Adrenal gland (tissue), 12 donors: ENCODE data around the gene NPR1. TPM values are rescaled to one million over a fixed set of nuclear protein-coding genes. Genes with fewer than 3 reads are reported as not detected.

Experiments
- DNase-seq, 7 donors: peaks; one replicate each; pipeline ENCODE4 v3.0.0-alpha.2; 2019 to 2020
- H3K27ac ChIP-seq, 5 donors: fragments of 200-600 bp; sonication (generic) in 4 of 5; 1 replicate in 3 of 5; 2 replicates in 2 of 5; pipeline versions ENCODE4 v1.5.1 to v1.8.0; 2016 to 2020; ENCODE audit warnings: mild to moderate bottlenecking in 1 of 5
- H3K27me3 ChIP-seq: fragments of 200-600 bp; 2 replicates; pipeline ENCODE4 v1.8.0; 2021
- H3K36me3 ChIP-seq, 2 donors: fragments of 200-600 bp; replicated peaks in 1 of 2; 1 replicate in 1 of 2; 2 replicates in 1 of 2; pipeline versions ENCODE4 v1.5.1 to v1.8.0; 2018 to 2022
- H3K4me1 ChIP-seq, 2 donors: fragments of 200-600 bp; replicated peaks in 1 of 2; 1 replicate in 1 of 2; 2 replicates in 1 of 2; pipeline versions ENCODE4 v1.5.1 to v1.8.0; 2018 to 2021
- H3K4me3 ChIP-seq, 4 donors: fragments of 200-600 bp; sonication (generic) in 3 of 4; one replicate each; pipeline ENCODE4 v1.5.1; 2016 to 2018
- H3K9me3 ChIP-seq, 3 donors: fragments of 200-600 bp; sonication (generic) in 1 of 3; replicated peaks in 1 of 3; 1 replicate in 2 of 3; 2 replicates in 1 of 3; pipeline versions ENCODE4 v1.5.1 to v1.8.0; 2016 to 2021
- CTCF ChIP-seq, 6 experiments: fragments of 450-650 bp in 4 of 6; fragments of 200-600 bp in 2 of 6; sonication (generic) in 1 of 6; IDR thresholded peaks; 1 replicate in 5 of 6; 2 replicates in 1 of 6; pipeline versions ENCODE4 v1.5.1 to v1.8.0; 2016 to 2021; ENCODE audit warnings: antibody characterized with exemption in 6 of 6, mild to moderate bottlenecking in 2 of 6, moderate library complexity in 1 of 6
- POLR2A ChIP-seq, 2 donors: fragments of 450-650 bp; IDR thresholded peaks; one replicate each; pipeline ENCODE4 v1.6.1; 2017; ENCODE audit warnings: antibody characterized with exemption in 2 of 2, mild to moderate bottlenecking in 2 of 2, moderate library complexity in 1 of 2
- WGBS, 4 donors: extraction: QIAGEN DNeasy Blood & Tissue Kit in 2 of 4; methylation state at CpG; one replicate each; pipeline versions ENCODE4 v1.1.5 to v1.1.7; 2013 to 2017; 5-methylcytosine and 5-hydroxymethylcytosine counted together
- intact Hi-C, 2 donors: fragments of 100-400 bp; cut with DNase I; formaldehyde crosslinking; loops; one replicate each; pipeline versions ENCODE4 v1.14.1 to v1.15.0; 2022 to 2023
- microRNA-seq, 3 donors: library from miRNA; unstranded; fragments of <30 nt; microRNA quantifications; one replicate each; pipeline ENCODE4, GENCODE V29; 2017 to 2020
- polyA plus RNA-seq, 3 donors: library from polyadenylated mRNA; stranded (reverse); fragments of 200-250 nt in 2 of 3; fragments of 350-450 nt in 1 of 3; fragmentation: Illumina TruSeq in 1 of 3; extraction: RNeasy Lipid Tissue Mini Kit (QIAGEN cat#74804) in 1 of 3; gene quantifications; one replicate each; pipeline ENCODE4 v1.2.3, GENCODE V29; 2013 to 2014
- small RNA-seq, 2 donors: library from RNA; depleted of rRNA; stranded (forward); fragments of <200 nt; gene quantifications; one replicate each; pipeline ENCODE3, GENCODE V24; 2016
- total RNA-seq, 9 donors: library from RNA; depleted of rRNA in 4 of 9; stranded (reverse); fragments of >200 nt in 4 of 9; fragments of 120-200 nt in 1 of 9; fragmentation: NEBNext Ultra II Directional in 1 of 9; extraction: Animal tissue kit (Norgen Biotek cat#: 25700) in 1 of 9; gene quantifications; one replicate each; pipeline versions ENCODE4 v1.1.0 to v1.2.4, GENCODE V29; 2013 to 2023
- donor health status: healthy with polysubstance abuse.
- donor health status: Bipolar disorder and iron deficiency.
- donor health status: DM: yes; HTN: yes; CAD: no.
- donor health status: DM: no; HTN: no; CAD: no.
- donor health status: DM: no; HTN: no; CAD: no.
- donor health status: DM: yes; HTN: yes; CAD: no.

NPR1 gene
- total and polyA plus RNA-seq, 12 donors = 7.9 to 47.9 (median 19.6) TPM

GRCh38 chr1:153735090-153735420 is 56.6 kb downstream of the NPR1 start:
- intact Hi-C loops = no loop called here
- Histone ChIP-seq H3K4me1 (peaks cover 17 to 34% of the 10 kb centered on the region in 2 donors), H3K27ac (peak overlapping the region in 3 of 5 donors; percentile 51 to 83 (median 63)), H3K36me3 (peaks cover 0 to 2% of the 10 kb centered on the region in 2 donors), H3K4me3 (no peak overlapping the region), H3K9me3 (no peaks in the 10 kb centered on the region), H3K27me3 (no peaks in the 10 kb centered on the region)
- 84 to 96% (median 88%) methylated on average over 3 of the region's 3 CpGs for WGBS, 4 donors
- no peak for DNase-seq
- TF ChIP-seq POLR2A (IDR thresholded peaks at IDR 0.05) = no peak

DNA sequence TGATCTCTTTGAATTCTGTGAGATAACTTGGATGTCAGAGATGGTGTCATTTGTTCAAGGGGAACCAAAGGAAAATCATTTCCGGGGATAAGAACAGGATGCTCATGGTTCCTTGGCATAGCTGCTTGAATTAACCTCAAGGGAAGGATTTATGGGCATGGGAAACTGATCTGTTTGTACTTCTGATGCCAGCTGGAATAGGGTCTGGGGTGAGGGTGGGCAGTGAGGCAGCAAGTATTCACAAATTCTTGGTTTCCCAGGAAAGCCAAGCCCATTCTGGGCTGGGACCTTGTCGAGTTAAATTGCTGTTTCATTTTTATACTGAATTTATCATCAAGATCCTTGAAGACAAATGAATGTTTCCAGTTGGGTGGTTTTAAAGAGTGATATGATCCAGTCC is 63.5 kb downstream of the NPR1 start:
- TF ChIP-seq CTCF (IDR thresholded peaks at IDR 0.05) (no peak), POLR2A (IDR thresholded peaks at IDR 0.05) (no peak)
- H3K9me3 ChIP-seq = no peaks in the 10 kb centered on the region
- intact Hi-C loops = no loop called here
- H3K27me3 ChIP-seq = no peaks in the 10 kb centered on the region
- H3K4me3 ChIP-seq = no peak overlapping the region
- H3K27ac ChIP-seq = peak overlapping the region; percentile 2 to 86 (median 79)
- 42 to 49% (median 45%) methylated on average over 2 of the region's 2 CpGs for WGBS, 4 donors
- peaks cover 0 to 53% of the 10 kb centered on the region in 2 donors for H3K36me3 ChIP-seq
- H3K4me1 ChIP-seq = peaks cover 14% of the 10 kb centered on the region in 2 donors
- DNase-seq = no peak

DNA sequence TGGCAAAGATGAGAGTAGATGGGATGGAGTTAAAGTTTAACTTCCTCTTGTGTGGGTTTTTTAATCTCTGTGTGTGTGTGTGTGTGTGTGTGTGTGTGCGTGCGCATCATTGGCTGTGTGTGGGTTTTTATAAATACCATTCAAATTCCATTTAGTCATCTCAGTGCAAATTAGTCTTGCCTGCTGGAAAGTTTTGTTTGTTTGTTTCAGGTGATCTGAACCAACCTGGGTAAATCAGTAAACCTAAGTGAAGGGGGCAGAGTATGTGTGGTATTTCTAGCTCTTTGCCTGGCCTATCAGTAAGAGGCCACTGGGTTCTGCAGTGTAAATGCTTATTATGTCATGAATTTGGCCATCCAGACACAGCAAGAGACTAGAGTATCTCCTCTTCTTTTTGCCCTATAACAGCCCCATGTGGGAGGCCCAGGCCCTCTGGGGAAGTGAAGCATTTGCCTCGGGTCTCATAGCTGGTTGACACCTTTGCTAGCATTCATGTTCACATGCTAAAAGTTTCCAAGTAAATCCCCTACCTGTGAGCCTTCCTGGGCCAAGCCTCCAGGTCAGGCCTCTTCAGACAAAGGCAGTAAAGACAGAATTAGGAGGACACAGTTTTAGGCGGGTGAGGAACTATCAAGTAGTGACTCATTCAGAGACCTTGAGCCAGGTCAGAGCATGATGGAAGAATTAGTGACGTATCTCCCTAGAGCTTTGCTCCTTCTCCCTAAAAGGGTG is 64.1 kb downstream of the NPR1 start:
- Histone ChIP-seq H3K4me1 (peaks cover 14% of the 10 kb centered on the region in 2 donors), H3K36me3 (peaks cover 0 to 59% of the 10 kb centered on the region in 2 donors), H3K9me3 (no peaks in the 10 kb centered on the region), H3K27ac (peak overlapping the region; percentile 2 to 86 (median 79)), H3K27me3 (no peaks in the 10 kb centered on the region), H3K4me3 (no peak overlapping the region)
- 46 to 54% (median 52%) methylated on average over 4 to 5 of the region's 5 CpGs for WGBS, 4 donors
- no peak for TF ChIP-seq CTCF (IDR thresholded peaks at IDR 0.05)
- no peak for TF ChIP-seq POLR2A (IDR thresholded peaks at IDR 0.05)
- intact Hi-C loops = no loop called here
- peak in 6 of 7 donors; percentile 36 to 76 (median 52) for DNase-seq

Small RNA genes lying within 50 kb of the gene (microRNA-seq; reads per million reads assigned to microRNA genes)
- gene MIR8083 = 0 reads per million in 3 donors

Small RNA genes lying within 50 kb of the gene (small RNA-seq; reads per million reads assigned to genes)
- gene MIR8083 = 0 reads per million in 2 donors
- 0 reads per million in 2 donors for gene RF00019
- gene RN7SL372P = 0 reads per million in 2 donors

Other genes starting within 250 kb of the NPR1 start
- gene S100A7, start 218.0 kb upstream of the NPR1 start, total RNA-seq = not detected
- gene S100A7, start 218.0 kb upstream of the NPR1 start, polyA plus RNA-seq = not detected
- gene S100A6, start 142.7 kb upstream of the NPR1 start, total RNA-seq = 100 to 1,000 TPM in 8 of 9 donors, 10 to 100 TPM in 1; 39.4 to 609 (median 369) TPM
- gene S100A6, start 142.7 kb upstream of the NPR1 start, polyA plus RNA-seq = 1,000 to 10,000 TPM in 2 of 3 donors, 100 to 1,000 TPM in 1; 121 to 4,129 (median 3,763) TPM
- gene S100A5, start 137.8 kb upstream of the NPR1 start, total RNA-seq = under 1 TPM in 1 of 9 donors, not detected in 8; 0.17 TPM
- gene S100A5, start 137.8 kb upstream of the NPR1 start, polyA plus RNA-seq = not detected
- gene S100A4, start 132.9 kb upstream of the NPR1 start, total RNA-seq = 100 to 1,000 TPM in 4 of 9 donors, 10 to 100 TPM in 4, 1 to 10 TPM in 1; 7.9 to 291 (median 88.0) TPM
- gene S100A4, start 132.9 kb upstream of the NPR1 start, polyA plus RNA-seq = 100 to 1,000 TPM in 2 of 3 donors, 10 to 100 TPM in 1; 26.7 to 742 (median 455) TPM
- 1 to 10 TPM in 2 of 9 donors, under 1 TPM in 3, not detected in 4; 0.28 to 2.9 (median 0.54) TPM for gene S100A3, start 129.4 kb upstream of the NPR1 start, total RNA-seq
- 1 to 10 TPM in 2 of 3 donors, not detected in 1; 1.9 to 3.8 TPM for gene S100A3, start 129.4 kb upstream of the NPR1 start, polyA plus RNA-seq
- gene S100A2, start 112.8 kb upstream of the NPR1 start, total RNA-seq = 10 to 100 TPM in 1 of 9 donors, 1 to 10 TPM in 5, under 1 TPM in 2, not detected in 1; 0.31 to 44.1 (median 1.2) TPM
- gene S100A2, start 112.8 kb upstream of the NPR1 start, polyA plus RNA-seq = 1 to 10 TPM in 2 of 3 donors, under 1 TPM in 1; 0.48 to 4.2 (median 3.8) TPM
- 100 to 1,000 TPM in 2 of 9 donors, 10 to 100 TPM in 7; 26.2 to 126 (median 71.3) TPM for gene S100A16, start 65.6 kb upstream of the NPR1 start, total RNA-seq
- gene S100A16, start 65.6 kb upstream of the NPR1 start, polyA plus RNA-seq = 100 to 1,000 TPM in 1 of 3 donors, 10 to 100 TPM in 2; 61.5 to 128 (median 95.3) TPM
- gene S100A14, start 62.4 kb upstream of the NPR1 start, total RNA-seq = under 1 TPM in 3 of 9 donors, not detected in 6; 0.32 to 0.90 (median 0.53) TPM
- gene S100A14, start 62.4 kb upstream of the NPR1 start, polyA plus RNA-seq = 1 to 10 TPM in 1 of 3 donors, under 1 TPM in 1, not detected in 1; 0.88 to 2.2 TPM
- 100 to 1,000 TPM in 7 of 9 donors, 10 to 100 TPM in 2; 57.6 to 289 (median 126) TPM for gene S100A13, start 51.2 kb upstream of the NPR1 start, total RNA-seq
- 100 to 1,000 TPM; 185 to 266 (median 235) TPM for gene S100A13, start 51.2 kb upstream of the NPR1 start, polyA plus RNA-seq
- 1 to 10 TPM in 3 of 9 donors, under 1 TPM in 2, not detected in 4; 0.55 to 3.8 (median 1.8) TPM for gene S100A1, start 50.3 kb upstream of the NPR1 start, total RNA-seq
- gene S100A1, start 50.3 kb upstream of the NPR1 start, polyA plus RNA-seq = 10 to 100 TPM in 2 of 3 donors, 1 to 10 TPM in 1; 1.1 to 12.3 (median 10.9) TPM
- 10 to 100 TPM; 35.5 to 74.9 (median 55.7) TPM for gene CHTOP, start 44.6 kb upstream of the NPR1 start, total RNA-seq
- 10 to 100 TPM; 59.1 to 83.3 (median 71.2) TPM for gene CHTOP, start 44.6 kb upstream of the NPR1 start, polyA plus RNA-seq
- gene SNAPIN, start 20.0 kb upstream of the NPR1 start, total RNA-seq = 100 to 1,000 TPM in 3 of 9 donors, 10 to 100 TPM in 6; 48.3 to 176 (median 79.4) TPM
- 10 to 100 TPM; 37.7 to 50.8 (median 40.6) TPM for gene SNAPIN, start 20.0 kb upstream of the NPR1 start, polyA plus RNA-seq
- gene ILF2, start 7.7 kb upstream of the NPR1 start, total RNA-seq = 100 to 1,000 TPM in 6 of 9 donors, 10 to 100 TPM in 3; 77.7 to 249 (median 107) TPM
- 100 to 1,000 TPM in 1 of 3 donors, 10 to 100 TPM in 2; 42.2 to 397 (median 45.6) TPM for gene ILF2, start 7.7 kb upstream of the NPR1 start, polyA plus RNA-seq
- 10 to 100 TPM; 40.7 to 88.1 (median 54.3) TPM for gene INTS3, start 49.4 kb downstream of the NPR1 start, total RNA-seq
- 100 to 1,000 TPM in 2 of 3 donors, 10 to 100 TPM in 1; 60.2 to 148 (median 114) TPM for gene INTS3, start 49.4 kb downstream of the NPR1 start, polyA plus RNA-seq
- 10 to 100 TPM in 7 of 9 donors, 1 to 10 TPM in 2; 9.5 to 25.4 (median 14.1) TPM for gene SLC27A3, start 96.7 kb downstream of the NPR1 start, total RNA-seq
- 10 to 100 TPM; 11.7 to 85.0 (median 62.3) TPM for gene SLC27A3, start 96.7 kb downstream of the NPR1 start, polyA plus RNA-seq
- gene GATAD2B, start 244.3 kb downstream of the NPR1 start, total RNA-seq = 10 to 100 TPM in 7 of 9 donors, 1 to 10 TPM in 2; 6.4 to 43.3 (median 18.0) TPM
- gene GATAD2B, start 244.3 kb downstream of the NPR1 start, polyA plus RNA-seq = 10 to 100 TPM in 1 of 3 donors, 1 to 10 TPM in 2; 3.0 to 14.2 (median 6.6) TPM